MM.1S (cell line): ENCODE data around the gene SIRPA.

Experiments used
- CTCF ChIP-seq: fragments of 300-600 bp; sonication (generic); IDR thresholded peaks from 2 replicates; pipeline ENCODE4 v1.5.1; 2016; ENCODE audit warnings: antibody characterized with exemption, low read length, mixed read lengths
- EZH2 ChIP-seq: fragments of 300-600 bp; sonication (generic); optimal IDR thresholded peaks from 2 replicates; pipeline ENCODE3; 2017; ENCODE audit warnings: low read depth, mild to moderate bottlenecking, antibody characterized with exemption, low read length, mixed read lengths

GRCh38 chr20:1887756-1888155 lies 7.5 kb upstream of the SIRPA start:
- TF ChIP-seq CTCF: no peak
- TF ChIP-seq EZH2: no peak
